GM19438 (cell line): ENCODE measurements around the gene TNS3.
"Not testable (repeated sequence)": the region's sequence is repeated elsewhere in the genome, so short reads cannot be mapped to it uniquely, and the experiment has no call there.

Source experiments
- ATAC-seq: cut with Tn5 transposase; IDR thresholded peaks from one replicate; pipeline ENCODE4 v1.9.1; 2021; ENCODE audit warnings: low read depth; ENCODE audit not compliant: unreplicated experiment

TNS3 gene

GRCh38 chr7:47581804-47582763 is at the start of gene TNS3:
Gene TNS3, minus strand, starts transcription at chr7:47582111. Its CDS starts 142,475 bp downstream, at chr7:47439636.
- ATAC-seq: no peak

- ATAC-seq: no peak
These were observed 49.8 kb upstream of the TNS3 start for GRCh38 chr7:47631711-47632110.

- ATAC-seq: peak; percentile 59
These were observed 45.8 kb upstream of the TNS3 start for GRCh38 chr7:47627580-47628283.

- no peak for ATAC-seq
These were observed 44.2 kb upstream of the TNS3 start for GRCh38 chr7:47625861-47626715.

- no peak for ATAC-seq
These were observed 42.8 kb upstream of the TNS3 start for GRCh38 chr7:47624689-47625088.

- no peak for ATAC-seq
These were observed 41.2 kb upstream of the TNS3 start for GRCh38 chr7:47622946-47623640.

- ATAC-seq: no peak
These were observed 40.7 kb upstream of the TNS3 start for GRCh38 chr7:47622586-47622945.

- ATAC-seq: no peak
These were observed 40.2 kb upstream of the TNS3 start for GRCh38 chr7:47621979-47622561.

GRCh38 chr7:47621347-47621746 is 39.4 kb upstream of the TNS3 start:
- no peak for ATAC-seq

- ATAC-seq: no peak
These were observed 37.9 kb upstream of the TNS3 start for GRCh38 chr7:47619806-47620205.

- ATAC-seq: no peak
These were observed 35.2 kb upstream of the TNS3 start for GRCh38 chr7:47617131-47617530.

- no peak for ATAC-seq
These were observed 32.5 kb upstream of the TNS3 start for GRCh38 chr7:47614450-47614849.

GRCh38 chr7:47611045-47611511 is 29.2 kb upstream of the TNS3 start:
- ATAC-seq: no peak

GRCh38 chr7:47610506-47611044 is 28.7 kb upstream of the TNS3 start:
- no peak for ATAC-seq

GRCh38 chr7:47609803-47610452 is 28.0 kb upstream of the TNS3 start:
- no peak for ATAC-seq

GRCh38 chr7:47606593-47607046 is 24.7 kb upstream of the TNS3 start:
- not testable (repeated sequence) for ATAC-seq

GRCh38 chr7:47605816-47606575 is 24.1 kb upstream of the TNS3 start:
- no peak for ATAC-seq

- no peak for ATAC-seq
These were observed 22.6 kb upstream of the TNS3 start for GRCh38 chr7:47604496-47604890.
